Smooth muscle cell of the brain vasculature (primary cell): ENCODE measurements around the gene AFF1.
"Not testable (repeated sequence)": the region's sequence is repeated elsewhere in the genome, so short reads cannot be mapped to it uniquely, and the experiment has no call there.

Source experiments
- DNase-seq: peaks from one replicate; pipeline ENCODE4 v3.0.0-alpha.2; 2012; ENCODE audit warnings: low read depth, low spot score

Gene AFF1

GRCh38 chr4:87035881-87036509, 101.2 kb downstream of the AFF1 start:
- DNase-seq, result no peak

DNA sequence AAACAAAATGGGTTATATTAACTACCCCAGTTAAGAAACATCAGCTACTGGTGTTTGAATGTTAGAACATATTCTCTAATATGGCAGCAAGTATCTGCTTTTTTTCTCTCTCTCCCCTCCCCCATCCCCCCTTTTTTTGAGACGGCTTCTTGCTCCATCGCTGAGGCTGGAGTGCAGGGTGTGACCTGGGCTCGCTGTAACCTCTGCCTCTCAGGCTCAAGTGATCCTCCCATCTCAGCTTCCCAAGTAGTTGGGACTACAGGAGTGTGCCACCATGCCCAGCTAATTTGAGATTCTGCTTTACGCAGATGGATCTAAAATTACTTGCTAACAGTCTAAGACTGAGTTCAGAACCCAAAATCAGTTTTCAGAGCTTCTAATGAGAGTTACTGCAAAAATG, 101.9 kb downstream of the AFF1 start:
- no peak for DNase-seq

GRCh38 chr4:87037171-87037570, 102.4 kb downstream of the AFF1 start:
- not testable (repeated sequence) for DNase-seq

DNA sequence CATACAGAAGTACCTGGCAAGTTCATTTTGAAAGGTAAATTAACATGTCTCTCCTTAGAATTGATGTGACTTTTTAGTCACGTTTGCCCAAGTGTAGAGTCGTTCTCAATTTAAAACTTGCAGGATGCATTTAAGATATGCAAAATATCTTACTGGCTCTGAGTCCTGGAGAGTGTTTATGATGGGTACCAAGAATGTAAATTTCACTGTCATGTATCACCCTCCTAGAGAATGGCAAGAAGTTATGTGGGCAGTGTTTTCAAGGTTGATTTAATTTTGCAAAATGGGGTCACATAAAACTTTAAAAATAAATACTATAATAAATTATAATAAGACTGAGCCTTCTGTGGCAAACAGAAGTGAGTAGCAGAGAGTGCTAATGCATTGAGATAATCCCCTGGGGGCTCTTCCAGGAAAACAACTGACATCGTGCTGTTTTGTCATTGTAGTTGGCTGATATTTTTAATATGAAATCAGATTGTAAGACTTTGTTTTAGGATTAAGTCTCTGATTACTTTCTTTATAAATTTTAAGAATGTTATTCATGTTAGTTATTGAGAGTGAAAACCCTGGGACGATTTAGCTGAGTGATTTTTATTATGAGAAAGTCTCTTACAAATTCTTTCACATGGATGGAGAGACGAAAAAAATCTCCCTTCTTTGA, 103.0 kb downstream of the AFF1 start:
- no peak for DNase-seq

- DNase-seq, result no peak
Measured at GRCh38 chr4:87038837-87039615, 104.2 kb downstream of the AFF1 start.

- DNase-seq, result no peak
Measured at GRCh38 chr4:87041141-87041540, 106.3 kb downstream of the AFF1 start.

DNA sequence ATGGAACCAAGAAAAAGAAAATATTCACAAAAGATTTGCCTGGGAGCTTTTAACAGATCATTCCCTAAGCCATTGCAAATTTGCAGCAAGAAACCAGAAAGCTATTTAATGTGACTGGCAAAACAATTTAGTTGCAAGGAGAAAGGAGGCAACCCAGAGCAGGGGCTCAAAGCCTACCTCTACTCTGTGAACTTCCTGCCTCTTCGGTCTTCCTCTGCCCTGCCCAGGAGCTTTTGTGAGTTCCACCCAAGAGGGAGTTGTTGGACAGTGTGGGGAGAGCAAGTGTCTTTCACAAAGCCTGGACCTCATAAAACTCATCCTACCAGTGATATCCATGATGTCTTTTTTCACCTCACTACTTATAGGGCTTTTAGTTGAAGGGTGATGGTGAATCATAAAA, 107.4 kb downstream of the AFF1 start:
- DNase-seq, result no peak

GRCh38 chr4:87042986-87043820, 108.4 kb downstream of the AFF1 start:
- DNase-seq, result no peak

GRCh38 chr4:87044511-87045233, 109.9 kb downstream of the AFF1 start:
- no peak for DNase-seq

- no peak for DNase-seq
Measured at GRCh38 chr4:87045234-87045558, 110.4 kb downstream of the AFF1 start.

- no peak for DNase-seq
Measured at GRCh38 chr4:87045659-87046058, 110.8 kb downstream of the AFF1 start.

- no peak for DNase-seq
Measured at GRCh38 chr4:87046121-87046551, 111.3 kb downstream of the AFF1 start.

GRCh38 chr4:87047281-87047798, 112.5 kb downstream of the AFF1 start:
- no peak for DNase-seq

DNA sequence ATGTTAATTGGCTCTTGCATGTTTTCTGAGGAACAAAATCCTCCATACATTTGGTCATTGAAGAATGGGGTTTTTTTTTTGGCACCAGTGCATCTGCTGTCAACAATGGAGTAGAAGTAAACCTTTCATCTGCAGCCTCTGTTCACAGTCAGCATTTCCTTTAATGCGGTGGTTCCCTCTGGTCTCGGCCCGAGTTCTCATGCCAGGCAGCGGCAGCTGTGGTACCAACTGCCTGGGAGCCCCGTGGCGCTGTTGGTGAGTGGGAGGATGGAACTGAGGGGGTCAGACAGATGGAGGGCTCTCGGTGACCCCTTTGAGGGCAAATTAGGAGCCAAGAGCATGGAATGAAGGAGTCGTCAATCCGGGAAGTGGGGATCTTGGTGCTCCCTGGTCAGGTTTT, 114.7 kb downstream of the AFF1 start:
- no peak for DNase-seq

DNA sequence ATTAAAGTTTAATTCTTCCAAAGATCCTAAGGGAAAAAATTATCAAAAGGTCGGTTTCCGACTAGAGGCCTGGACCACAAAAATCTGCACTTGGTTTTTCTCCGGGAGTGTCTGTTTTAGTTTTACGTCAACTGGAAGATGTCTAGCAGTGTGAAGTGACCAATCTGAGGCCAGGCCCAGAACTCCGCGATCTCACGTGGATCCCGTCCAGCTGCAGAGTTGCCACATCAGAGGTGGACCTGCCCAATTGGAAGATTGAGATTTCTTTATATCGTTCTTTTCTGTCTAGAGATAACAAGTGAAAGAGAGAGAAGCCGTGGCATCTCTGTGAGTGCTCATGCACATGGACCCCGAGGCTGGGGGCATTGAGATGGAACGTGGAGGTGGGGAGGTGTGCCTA, 115.8 kb downstream of the AFF1 start:
- DNase-seq, result no peak

GRCh38 chr4:87051121-87051713, 116.4 kb downstream of the AFF1 start:
- no peak for DNase-seq

DNA sequence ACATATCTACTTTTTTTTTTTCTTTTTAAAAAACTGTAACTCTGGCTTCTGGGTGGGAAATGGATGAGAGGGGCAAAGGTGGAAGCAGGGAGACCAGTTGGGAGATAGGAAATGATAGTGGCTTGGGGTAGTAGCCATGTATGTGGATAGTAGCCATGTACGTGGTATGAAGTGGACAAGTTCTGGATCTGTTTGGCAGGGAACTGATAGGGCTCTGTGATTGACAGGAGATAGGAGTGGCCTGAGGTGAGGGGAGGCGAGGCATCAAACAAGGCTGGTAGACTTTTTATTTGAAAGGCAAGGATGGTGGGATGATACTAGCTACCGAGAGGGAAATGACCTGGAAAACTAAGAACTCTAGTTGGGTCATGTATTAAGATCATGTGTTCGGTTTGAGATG, 117.8 kb downstream of the AFF1 start:
- no peak for DNase-seq

GRCh38 chr4:87053176-87053658, 118.4 kb downstream of the AFF1 start:
- DNase-seq, result no peak

DNA sequence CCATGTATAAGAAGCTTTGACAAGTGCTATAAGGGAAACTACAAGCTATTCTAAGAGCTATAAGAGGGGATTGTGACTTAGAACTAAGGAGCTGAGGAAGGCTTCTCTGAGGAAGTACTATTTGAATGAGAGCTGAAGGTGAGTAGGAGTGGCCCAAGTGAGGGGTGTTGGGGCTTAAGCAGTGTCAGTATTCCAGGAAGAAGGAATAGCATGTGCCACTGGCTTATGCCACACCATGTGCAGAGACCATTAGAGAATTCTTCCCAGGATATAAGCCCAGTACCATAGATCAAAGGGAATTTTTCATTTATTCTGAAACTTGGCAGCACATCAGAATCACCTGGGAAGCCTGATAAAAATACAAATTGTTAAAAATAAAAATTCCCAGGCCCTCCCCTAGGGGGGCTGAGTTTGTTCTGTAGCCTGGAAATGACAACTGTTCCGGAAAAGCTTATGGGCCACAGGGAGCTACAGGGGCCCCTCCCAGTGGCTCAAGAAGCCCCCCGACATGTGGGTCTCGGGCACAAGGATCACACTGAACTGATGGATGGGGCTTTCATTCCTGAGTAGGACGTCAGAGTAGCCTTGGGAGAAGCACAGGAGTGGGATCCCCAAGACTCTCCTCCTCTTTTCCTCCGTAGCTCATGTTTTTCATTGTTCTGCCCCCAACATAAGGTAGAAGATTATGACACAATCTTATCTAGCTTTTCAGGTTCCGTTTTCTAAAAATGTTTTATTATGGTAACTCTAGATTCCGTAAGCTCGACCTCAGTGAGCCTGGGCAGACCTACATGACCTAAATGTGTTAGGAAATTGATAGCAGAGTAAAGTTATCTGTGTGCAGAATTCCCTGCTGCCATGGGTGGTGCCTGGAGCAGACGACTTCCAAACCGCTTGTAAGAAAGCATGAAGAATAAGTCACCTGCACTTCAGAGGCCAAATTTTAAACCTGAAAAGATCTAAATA, 119.3 kb downstream of the AFF1 start:
- DNase-seq, result no peak
